WTC11 (cell line): Measurements from ENCODE around the gene GNG2. TPM values are rescaled to one million over a fixed set of nuclear protein-coding genes. Genes with fewer than 3 reads are reported as not detected.

Source experiments
- ATAC-seq: fragments of 200-7000 bp; cut with Tn5 transposase; 2 replicates; pipeline ENCODE4 v1.10.0; 2021; ENCODE audit warnings: mild to moderate bottlenecking, moderate library complexity
- CTCF ChIA-PET: fragments of 300-600 bp; sonication (Branson Sonifier 250); formaldehyde crosslinking; loops from one replicate; lab custom pipeline; 2021; ENCODE audit warnings: antibody characterized with exemption; lab: Charles Lee
- POLR2A ChIA-PET: fragments of 350-600 bp; sonication (Branson Sonifier 250); formaldehyde crosslinking; loops from one replicate; lab custom pipeline; 2021; ENCODE audit warnings: antibody characterized with exemption; lab: Charles Lee
- DNase-seq: peaks from one replicate; pipeline ENCODE4 v3.0.0; 2021; ENCODE audit warnings: low spot score
- H3K27ac Mint-ChIP-seq: 2 replicates; pipeline ENCODE4 v1.8.0; 2021; ENCODE audit warnings: mixed read lengths
- H3K27me3 Mint-ChIP-seq: 2 replicates; pipeline ENCODE4 v1.8.0; 2021; ENCODE audit warnings: low read depth, mild to moderate bottlenecking, moderate library complexity, mixed read lengths
- H3K36me3 Mint-ChIP-seq: 2 replicates; pipeline ENCODE4 v1.8.0; 2021; ENCODE audit warnings: mixed read lengths
- H3K4me1 Mint-ChIP-seq: 2 replicates; pipeline ENCODE4 v1.8.0; 2022; ENCODE audit warnings: mixed read lengths
- H3K4me3 Mint-ChIP-seq: 2 replicates; pipeline ENCODE4 v1.8.0; 2021; ENCODE audit warnings: mild to moderate bottlenecking, moderate library complexity, mixed read lengths
- H3K9me3 Mint-ChIP-seq: 2 replicates; pipeline ENCODE4 v1.8.0; 2021; ENCODE audit warnings: mixed read lengths
- ETV6 ChIP-seq: sonication (generic); formaldehyde crosslinking; IDR thresholded peaks from 2 replicates; pipeline ENCODE4 v1.8.1; 2022; ENCODE audit warnings: mild to moderate bottlenecking, missing genetic modification reagents
- FOXP1 ChIP-seq: sonication (generic); formaldehyde crosslinking; IDR thresholded peaks from 2 replicates; pipeline ENCODE4 v1.8.0; 2022; ENCODE audit warnings: missing genetic modification reagents, mild to moderate bottlenecking, moderate library complexity, borderline replicate concordance
- GRHL2 ChIP-seq: fragments of 250-450 bp; sonication (Bioruptor Pico); IDR thresholded peaks from 2 replicates; pipeline ENCODE4 v1.8.0; 2022; ENCODE audit warnings: mild to moderate bottlenecking, moderate library complexity; ENCODE audit not compliant: insufficient replicate concordance, severe bottlenecking
- KAT7 ChIP-seq: sonication (generic); formaldehyde crosslinking; IDR thresholded peaks from 2 replicates; pipeline ENCODE4 v1.8.1; 2023; ENCODE audit warnings: missing genetic modification reagents, mild to moderate bottlenecking, borderline replicate concordance
- NFATC4 ChIP-seq: fragments of 250-450 bp; sonication (Bioruptor Pico); IDR thresholded peaks from 2 replicates; pipeline ENCODE4 v1.9.0; 2021; ENCODE audit warnings: mild to moderate bottlenecking
- NFE2L1 ChIP-seq: sonication (generic); formaldehyde crosslinking; IDR thresholded peaks from 2 replicates; pipeline ENCODE4 v1.8.1; 2023; ENCODE audit warnings: missing genetic modification reagents
- NR2C2 ChIP-seq: sonication (generic); formaldehyde crosslinking; IDR thresholded peaks from 2 replicates; pipeline ENCODE4 v1.8.0; 2022; ENCODE audit warnings: mild to moderate bottlenecking, missing genetic modification reagents
- NR3C1 ChIP-seq: sonication (generic); formaldehyde crosslinking; conservative IDR thresholded peaks from 2 replicates; pipeline ENCODE4 v1.8.1; 2023; ENCODE audit warnings: low read depth, mild to moderate bottlenecking, missing genetic modification reagents
- PRRX2 ChIP-seq: fragments of 250-450 bp; sonication (Bioruptor Pico); IDR thresholded peaks from 2 replicates; pipeline ENCODE4 v1.8.0; 2021; ENCODE audit warnings: mild to moderate bottlenecking
- SMAD4 ChIP-seq: sonication (generic); formaldehyde crosslinking; IDR thresholded peaks from 2 replicates; pipeline ENCODE4 v1.8.0; 2022; ENCODE audit warnings: mild to moderate bottlenecking, missing genetic modification reagents
- TCF7 ChIP-seq: sonication (generic); formaldehyde crosslinking; IDR thresholded peaks from 2 replicates; pipeline ENCODE4 v1.8.0; 2022; ENCODE audit warnings: mild to moderate bottlenecking, low read depth, missing genetic modification reagents, moderate library complexity
- ZNF138 ChIP-seq: sonication (generic); formaldehyde crosslinking; conservative IDR thresholded peaks from 2 replicates; pipeline ENCODE4 v1.8.1; 2022; ENCODE audit warnings: mild to moderate bottlenecking, moderate library complexity, missing genetic modification reagents
- ZNF416 ChIP-seq: fragments of 250-450 bp; sonication (Bioruptor Pico); IDR thresholded peaks from 2 replicates; pipeline ENCODE4 v1.9.0; 2021; ENCODE audit warnings: mild to moderate bottlenecking, inconsistent platforms
- total RNA-seq: library from RNA; stranded (reverse); gene quantifications from 3 replicates; pipeline ENCODE4 v1.2.3, GENCODE V29; 2021
- TF ChIP-seq, protein P1 (sequence below): sonication (generic); formaldehyde crosslinking; IDR thresholded peaks from 2 replicates; pipeline ENCODE4 v1.8.0; 2023; ENCODE audit warnings: missing genetic modification reagents, mild to moderate bottlenecking, borderline replicate concordance
- TF ChIP-seq, protein P2 (sequence below): fragments of 250-450 bp; sonication (Bioruptor Pico); IDR thresholded peaks from 2 replicates; pipeline ENCODE4 v1.9.0; 2021; ENCODE audit warnings: mild to moderate bottlenecking
- TF ChIP-seq, protein P3 (sequence below): sonication (generic); formaldehyde crosslinking; IDR thresholded peaks from 2 replicates; pipeline ENCODE4 v1.8.0; 2022; ENCODE audit warnings: mild to moderate bottlenecking, missing genetic modification reagents
- TF ChIP-seq, protein P4 (sequence below): sonication (generic); formaldehyde crosslinking; IDR thresholded peaks from 2 replicates; pipeline ENCODE4 v1.8.1; 2023; ENCODE audit warnings: mild to moderate bottlenecking, missing genetic modification reagents, moderate library complexity

GNG2 gene
- total RNA-seq, 1 experiment from 2014 or later, result 10.7 TPM

DNA sequence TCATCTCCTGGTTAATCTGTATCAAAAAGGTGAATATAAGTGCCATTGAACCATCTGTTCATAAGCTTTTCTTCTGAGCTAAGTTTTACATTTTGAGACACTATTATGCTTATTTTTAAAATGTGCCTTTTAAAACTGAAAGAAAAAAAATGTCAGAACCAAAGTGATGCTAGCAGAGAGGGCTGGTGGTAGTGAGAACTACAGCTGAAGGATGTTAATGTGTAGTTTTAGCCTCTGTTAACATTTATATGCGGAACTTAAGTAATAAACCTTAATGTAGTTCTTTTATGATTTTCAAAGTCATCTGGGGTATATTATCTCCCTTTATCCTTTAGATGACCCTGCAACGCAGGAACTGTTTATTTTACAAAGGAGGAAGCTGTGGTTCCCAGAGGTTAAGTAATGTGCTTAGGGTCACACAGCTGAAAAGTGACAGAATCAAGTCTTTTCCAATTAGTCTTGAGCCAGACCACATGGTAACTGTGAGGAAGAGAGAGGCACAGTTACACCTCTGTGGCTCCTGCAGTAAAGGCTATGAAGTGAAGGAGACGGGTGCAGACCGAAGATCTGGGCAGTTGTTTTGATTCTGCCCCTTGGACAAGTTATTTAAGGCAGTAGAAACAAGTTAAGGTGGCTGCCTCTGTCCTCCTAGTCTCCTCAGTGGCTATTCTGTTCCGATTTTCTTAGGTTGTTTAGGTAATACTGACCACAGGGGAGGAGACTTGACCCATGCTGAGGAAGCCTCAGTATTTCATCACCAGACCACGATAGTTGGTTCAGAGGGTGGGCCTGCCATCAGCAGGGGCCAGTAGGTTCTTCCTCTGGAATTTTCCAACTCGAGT is 23.9 kb downstream of the GNG2 start:
- no peaks in the 10 kb centered on the region for H3K36me3 Mint-ChIP-seq
- H3K27me3 Mint-ChIP-seq, result no peaks in the 10 kb centered on the region
- TF ChIP-seq, protein P1, sequence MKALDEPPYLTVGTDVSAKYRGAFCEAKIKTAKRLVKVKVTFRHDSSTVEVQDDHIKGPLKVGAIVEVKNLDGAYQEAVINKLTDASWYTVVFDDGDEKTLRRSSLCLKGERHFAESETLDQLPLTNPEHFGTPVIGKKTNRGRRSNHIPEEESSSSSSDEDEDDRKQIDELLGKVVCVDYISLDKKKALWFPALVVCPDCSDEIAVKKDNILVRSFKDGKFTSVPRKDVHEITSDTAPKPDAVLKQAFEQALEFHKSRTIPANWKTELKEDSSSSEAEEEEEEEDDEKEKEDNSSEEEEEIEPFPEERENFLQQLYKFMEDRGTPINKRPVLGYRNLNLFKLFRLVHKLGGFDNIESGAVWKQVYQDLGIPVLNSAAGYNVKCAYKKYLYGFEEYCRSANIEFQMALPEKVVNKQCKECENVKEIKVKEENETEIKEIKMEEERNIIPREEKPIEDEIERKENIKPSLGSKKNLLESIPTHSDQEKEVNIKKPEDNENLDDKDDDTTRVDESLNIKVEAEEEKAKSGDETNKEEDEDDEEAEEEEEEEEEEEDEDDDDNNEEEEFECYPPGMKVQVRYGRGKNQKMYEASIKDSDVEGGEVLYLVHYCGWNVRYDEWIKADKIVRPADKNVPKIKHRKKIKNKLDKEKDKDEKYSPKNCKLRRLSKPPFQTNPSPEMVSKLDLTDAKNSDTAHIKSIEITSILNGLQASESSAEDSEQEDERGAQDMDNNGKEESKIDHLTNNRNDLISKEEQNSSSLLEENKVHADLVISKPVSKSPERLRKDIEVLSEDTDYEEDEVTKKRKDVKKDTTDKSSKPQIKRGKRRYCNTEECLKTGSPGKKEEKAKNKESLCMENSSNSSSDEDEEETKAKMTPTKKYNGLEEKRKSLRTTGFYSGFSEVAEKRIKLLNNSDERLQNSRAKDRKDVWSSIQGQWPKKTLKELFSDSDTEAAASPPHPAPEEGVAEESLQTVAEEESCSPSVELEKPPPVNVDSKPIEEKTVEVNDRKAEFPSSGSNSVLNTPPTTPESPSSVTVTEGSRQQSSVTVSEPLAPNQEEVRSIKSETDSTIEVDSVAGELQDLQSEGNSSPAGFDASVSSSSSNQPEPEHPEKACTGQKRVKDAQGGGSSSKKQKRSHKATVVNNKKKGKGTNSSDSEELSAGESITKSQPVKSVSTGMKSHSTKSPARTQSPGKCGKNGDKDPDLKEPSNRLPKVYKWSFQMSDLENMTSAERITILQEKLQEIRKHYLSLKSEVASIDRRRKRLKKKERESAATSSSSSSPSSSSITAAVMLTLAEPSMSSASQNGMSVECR (CRISPR knock-in tag), result no peak
- no peak for TF ChIP-seq NFATC4 (CRISPR knock-in tag)
- no peak for TF ChIP-seq ETV6 (CRISPR knock-in tag)
- no peak for TF ChIP-seq SMAD4 (CRISPR knock-in tag)
- TF ChIP-seq NFE2L1 (CRISPR knock-in tag), result no peak
- no peak for TF ChIP-seq KAT7
- TF ChIP-seq ZNF416, result no peak
- TF ChIP-seq, protein P2, sequence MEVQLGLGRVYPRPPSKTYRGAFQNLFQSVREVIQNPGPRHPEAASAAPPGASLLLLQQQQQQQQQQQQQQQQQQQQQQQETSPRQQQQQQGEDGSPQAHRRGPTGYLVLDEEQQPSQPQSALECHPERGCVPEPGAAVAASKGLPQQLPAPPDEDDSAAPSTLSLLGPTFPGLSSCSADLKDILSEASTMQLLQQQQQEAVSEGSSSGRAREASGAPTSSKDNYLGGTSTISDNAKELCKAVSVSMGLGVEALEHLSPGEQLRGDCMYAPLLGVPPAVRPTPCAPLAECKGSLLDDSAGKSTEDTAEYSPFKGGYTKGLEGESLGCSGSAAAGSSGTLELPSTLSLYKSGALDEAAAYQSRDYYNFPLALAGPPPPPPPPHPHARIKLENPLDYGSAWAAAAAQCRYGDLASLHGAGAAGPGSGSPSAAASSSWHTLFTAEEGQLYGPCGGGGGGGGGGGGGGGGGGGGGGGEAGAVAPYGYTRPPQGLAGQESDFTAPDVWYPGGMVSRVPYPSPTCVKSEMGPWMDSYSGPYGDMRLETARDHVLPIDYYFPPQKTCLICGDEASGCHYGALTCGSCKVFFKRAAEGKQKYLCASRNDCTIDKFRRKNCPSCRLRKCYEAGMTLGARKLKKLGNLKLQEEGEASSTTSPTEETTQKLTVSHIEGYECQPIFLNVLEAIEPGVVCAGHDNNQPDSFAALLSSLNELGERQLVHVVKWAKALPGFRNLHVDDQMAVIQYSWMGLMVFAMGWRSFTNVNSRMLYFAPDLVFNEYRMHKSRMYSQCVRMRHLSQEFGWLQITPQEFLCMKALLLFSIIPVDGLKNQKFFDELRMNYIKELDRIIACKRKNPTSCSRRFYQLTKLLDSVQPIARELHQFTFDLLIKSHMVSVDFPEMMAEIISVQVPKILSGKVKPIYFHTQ (CRISPR knock-in tag), result no peak
- TF ChIP-seq, protein P3, sequence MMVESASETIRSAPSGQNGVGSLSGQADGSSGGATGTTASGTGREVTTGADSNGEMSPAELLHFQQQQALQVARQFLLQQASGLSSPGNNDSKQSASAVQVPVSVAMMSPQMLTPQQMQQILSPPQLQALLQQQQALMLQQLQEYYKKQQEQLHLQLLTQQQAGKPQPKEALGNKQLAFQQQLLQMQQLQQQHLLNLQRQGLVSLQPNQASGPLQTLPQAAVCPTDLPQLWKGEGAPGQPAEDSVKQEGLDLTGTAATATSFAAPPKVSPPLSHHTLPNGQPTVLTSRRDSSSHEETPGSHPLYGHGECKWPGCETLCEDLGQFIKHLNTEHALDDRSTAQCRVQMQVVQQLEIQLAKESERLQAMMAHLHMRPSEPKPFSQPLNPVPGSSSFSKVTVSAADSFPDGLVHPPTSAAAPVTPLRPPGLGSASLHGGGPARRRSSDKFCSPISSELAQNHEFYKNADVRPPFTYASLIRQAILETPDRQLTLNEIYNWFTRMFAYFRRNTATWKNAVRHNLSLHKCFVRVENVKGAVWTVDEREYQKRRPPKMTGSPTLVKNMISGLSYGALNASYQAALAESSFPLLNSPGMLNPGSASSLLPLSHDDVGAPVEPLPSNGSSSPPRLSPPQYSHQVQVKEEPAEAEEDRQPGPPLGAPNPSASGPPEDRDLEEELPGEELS, result no peak
- no peak for TF ChIP-seq PRRX2 (CRISPR knock-in tag)
- no peak for TF ChIP-seq NR3C1 (CRISPR knock-in tag)
- no peak for TF ChIP-seq GRHL2 (CRISPR knock-in tag)
- TF ChIP-seq TCF7 (CRISPR knock-in tag), result no peak
- TF ChIP-seq, all 79 proteins: peak for 0
- H3K4me3 Mint-ChIP-seq, result no peak overlapping the region
- CTCF ChIA-PET, result no interaction called here
- POLR2A ChIA-PET, result no interaction called here
- peaks cover 2% of the 10 kb centered on the region; the same call in 1 of the 2 replicates for H3K4me1 Mint-ChIP-seq
- no peak for DNase-seq
- ATAC-seq, result no peak
- no peaks in the 10 kb centered on the region for H3K9me3 Mint-ChIP-seq
- no peak overlapping the region; the same call in 1 of the 2 replicates for H3K27ac Mint-ChIP-seq

DNA sequence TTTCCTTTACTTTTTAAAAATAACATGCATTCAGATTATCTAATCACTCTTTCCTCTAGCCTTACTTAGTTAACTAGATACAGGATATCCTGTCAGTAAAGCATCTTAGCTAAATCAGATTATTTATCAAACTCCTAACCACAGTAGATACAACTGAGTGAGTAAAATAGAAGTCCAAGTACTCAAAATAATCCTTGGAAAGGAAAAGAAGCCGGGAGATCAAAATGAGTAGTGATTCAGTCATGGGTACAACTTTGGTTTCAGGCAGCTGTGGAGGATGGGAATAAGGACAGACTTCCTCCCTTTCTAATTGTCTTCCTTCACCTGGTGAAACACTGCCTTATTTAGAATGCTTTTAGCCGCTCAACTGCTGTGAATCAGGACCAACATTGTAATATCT is 29.4 kb downstream of the GNG2 start:
- DNase-seq (no peak), ATAC-seq (no peak)
- H3K36me3 Mint-ChIP-seq, result no peaks in the 10 kb centered on the region
- no peak overlapping the region for H3K27ac Mint-ChIP-seq
- H3K27me3 Mint-ChIP-seq, result no peaks in the 10 kb centered on the region
- POLR2A ChIA-PET, result no interaction called here
- no peaks in the 10 kb centered on the region for H3K9me3 Mint-ChIP-seq
- CTCF ChIA-PET, result no interaction called here
- TF ChIP-seq FOXP1 (CRISPR knock-in tag) (no peak), NR2C2 (CRISPR knock-in tag) (no peak), ZNF138 (CRISPR knock-in tag) (no peak)
- TF ChIP-seq, protein P4, sequence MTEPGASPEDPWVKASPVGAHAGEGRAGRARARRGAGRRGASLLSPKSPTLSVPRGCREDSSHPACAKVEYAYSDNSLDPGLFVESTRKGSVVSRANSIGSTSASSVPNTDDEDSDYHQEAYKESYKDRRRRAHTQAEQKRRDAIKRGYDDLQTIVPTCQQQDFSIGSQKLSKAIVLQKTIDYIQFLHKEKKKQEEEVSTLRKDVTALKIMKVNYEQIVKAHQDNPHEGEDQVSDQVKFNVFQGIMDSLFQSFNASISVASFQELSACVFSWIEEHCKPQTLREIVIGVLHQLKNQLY (CRISPR knock-in tag), result no peak
- H3K4me3 Mint-ChIP-seq, result no peak overlapping the region
- H3K4me1 Mint-ChIP-seq, result peaks cover 8% of the 10 kb centered on the region
